GM21717 (cell line): ENCODE results near the gene EMSY.
"Not testable (repeated sequence)": the region's sequence is repeated elsewhere in the genome, so short reads cannot be mapped to it uniquely, and the experiment has no call there.

Source experiments
- ATAC-seq: cut with Tn5 transposase; IDR thresholded peaks from one replicate; pipeline ENCODE4 v1.9.1; 2021; ENCODE audit warnings: mild to moderate bottlenecking, moderate library complexity; ENCODE audit not compliant: unreplicated experiment

The EMSY gene

GRCh38 chr11:76444384-76445120, at the start of gene EMSY:
Gene EMSY, plus strand, starts transcription at chr11:76445018. Its CDS starts 1,921 bp downstream, at chr11:76446939.
- peak; percentile 91 for ATAC-seq

DNA sequence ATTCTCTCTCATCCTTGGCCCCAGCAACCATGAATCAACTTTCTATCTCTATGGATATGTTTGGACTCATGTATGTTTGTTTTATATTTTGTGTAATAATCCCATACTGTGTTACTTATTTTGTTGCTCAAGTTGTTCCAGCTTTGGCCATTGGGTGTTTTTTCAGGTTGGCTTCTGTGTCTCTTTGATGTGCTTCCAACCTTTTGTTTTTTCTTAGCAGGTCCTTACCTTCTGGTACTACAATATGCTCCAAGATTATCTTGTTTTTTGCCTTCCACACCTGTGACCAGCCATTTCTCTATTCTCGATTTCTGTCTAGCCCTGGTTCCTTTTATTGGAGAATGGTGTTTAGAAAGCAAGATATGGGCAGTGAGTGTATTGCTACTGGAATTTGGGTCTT, 49.5 kb upstream of the EMSY start:
- ATAC-seq = no peak

DNA sequence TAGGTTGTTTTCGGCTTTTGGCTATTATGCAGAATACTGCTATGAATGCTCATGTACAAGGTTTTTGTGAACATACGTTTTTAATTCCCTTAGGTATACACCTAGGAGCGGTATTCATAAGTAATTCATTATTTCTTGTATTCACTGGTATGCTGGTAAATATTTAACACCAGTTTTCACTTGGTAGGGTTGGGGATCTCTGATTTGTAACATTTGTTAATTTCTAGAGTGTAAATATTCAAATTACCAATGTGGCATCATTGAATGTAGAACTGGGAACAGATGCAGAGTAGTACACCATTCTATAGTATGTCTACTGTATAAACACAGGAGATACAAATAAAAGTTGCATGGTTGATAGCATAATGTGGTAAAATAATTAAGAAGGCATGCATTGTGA, 47.4 kb upstream of the EMSY start:
- ATAC-seq = no peak

DNA sequence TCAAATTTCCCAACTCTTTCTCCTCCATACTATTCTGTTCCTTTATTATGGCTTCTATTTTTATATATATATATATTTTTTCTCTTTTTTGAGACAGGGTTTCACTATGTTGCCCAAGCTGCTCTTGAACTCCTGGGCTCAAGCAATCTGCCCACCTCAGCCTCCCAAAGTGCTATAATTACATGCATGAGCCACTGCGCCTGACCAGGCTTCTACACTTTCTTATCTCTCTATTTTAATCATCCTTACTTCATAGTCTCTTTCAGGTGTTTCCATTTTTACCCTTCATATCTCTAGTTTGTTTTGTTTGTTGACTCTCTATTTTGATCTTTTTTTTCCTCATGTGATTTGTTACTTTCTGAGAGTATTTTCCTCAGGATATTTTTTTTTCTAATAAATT, 43.9 kb upstream of the EMSY start:
- no peak for ATAC-seq

DNA sequence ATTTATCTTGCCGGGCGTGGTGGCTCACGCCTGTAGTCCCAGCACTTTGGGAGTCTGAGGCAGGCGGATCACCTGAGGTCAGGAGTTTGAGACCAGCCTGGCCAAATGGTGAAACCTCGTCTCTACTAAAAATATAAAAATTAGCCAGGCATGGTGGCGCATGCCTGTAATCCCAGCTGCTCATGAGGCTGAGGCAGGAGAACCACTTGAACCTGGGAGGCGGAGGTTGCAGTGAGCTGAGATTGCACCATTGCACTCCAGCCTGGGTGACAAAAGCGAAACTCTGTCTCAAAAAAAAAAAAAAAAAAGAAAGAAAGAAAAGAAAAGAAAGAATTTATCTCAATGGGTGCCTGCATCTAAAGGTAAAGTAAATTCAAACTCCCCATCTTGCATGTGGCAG, 43.3 kb upstream of the EMSY start:
- ATAC-seq = not testable (repeated sequence)

DNA sequence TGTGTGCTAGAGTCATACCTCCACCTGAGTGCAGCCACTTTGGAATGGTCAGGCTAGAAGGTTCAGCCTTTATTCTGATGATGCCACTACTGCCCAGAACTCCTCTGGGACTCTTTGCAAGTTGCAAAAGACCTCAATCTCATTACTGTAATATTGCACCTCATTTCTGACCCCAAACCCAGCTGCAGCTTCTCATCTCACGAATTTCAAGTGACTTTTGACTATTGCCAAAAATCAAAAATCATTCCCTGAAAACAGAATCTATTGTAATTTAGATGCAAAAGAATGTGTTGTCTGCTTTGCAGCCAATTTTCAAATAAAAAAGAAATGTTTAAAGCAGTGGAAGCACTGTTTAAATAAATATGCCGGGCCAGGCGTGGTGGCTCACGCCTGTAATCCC, 38.5 kb upstream of the EMSY start:
- no peak for ATAC-seq

GRCh38 chr11:76408171-76408965, 36.5 kb upstream of the EMSY start:
- ATAC-seq = no peak

DNA sequence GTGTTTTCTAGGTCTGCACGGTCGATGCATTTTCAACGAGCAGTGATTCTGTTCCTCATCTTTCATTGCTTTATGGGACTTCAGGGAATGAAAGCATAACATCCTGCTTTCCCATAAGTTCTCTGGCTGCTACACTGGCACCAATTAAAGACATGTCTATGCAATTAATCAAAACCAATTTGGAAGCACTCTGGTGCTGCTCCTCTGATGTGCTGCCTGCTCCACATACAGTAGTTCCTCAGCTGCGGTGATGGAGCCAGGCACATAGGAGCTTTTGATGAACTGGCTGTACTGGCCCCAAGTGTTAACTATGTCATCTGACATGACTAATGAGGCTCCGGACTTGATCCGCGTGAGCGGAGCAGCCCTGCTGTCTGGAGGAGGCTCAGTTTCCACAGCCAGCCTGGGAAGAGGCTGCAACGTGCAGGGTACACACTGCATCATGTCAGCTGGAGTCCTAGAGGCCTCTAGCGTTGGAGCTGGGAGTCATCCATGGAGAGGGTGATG, 33.9 kb upstream of the EMSY start:
- ATAC-seq = no peak

- no peak for ATAC-seq
These were observed 29.7 kb upstream of the EMSY start for GRCh38 chr11:76415073-76415472.

GRCh38 chr11:76419896-76420295, 24.9 kb upstream of the EMSY start:
- ATAC-seq = no peak

- ATAC-seq = peak; percentile 49
These were observed 20.4 kb upstream of the EMSY start for GRCh38 chr11:76424379-76424778.

DNA sequence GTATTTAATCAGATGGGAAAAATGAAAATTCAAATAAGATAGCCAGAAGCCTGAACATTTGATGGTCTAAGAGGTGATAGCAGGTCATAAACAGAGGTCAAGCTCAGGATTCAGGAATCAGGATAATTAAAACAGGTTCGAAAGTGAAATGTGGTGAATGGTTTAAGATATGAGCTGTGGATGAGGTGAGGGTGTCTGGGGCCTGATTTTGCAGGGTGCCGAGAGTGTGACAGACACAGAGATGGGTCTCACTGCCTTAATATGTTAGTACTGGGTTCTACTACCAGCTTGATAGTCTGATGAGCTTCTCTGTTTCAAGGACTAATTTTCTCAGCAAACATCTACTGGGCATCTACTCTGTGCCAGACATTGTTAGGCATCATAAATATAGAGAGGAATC, 19.9 kb upstream of the EMSY start:
- ATAC-seq = no peak

- no peak for ATAC-seq
These were observed 18.2 kb upstream of the EMSY start for GRCh38 chr11:76426660-76427059.

GRCh38 chr11:76436020-76436419, 8.8 kb upstream of the EMSY start:
- no peak for ATAC-seq

DNA sequence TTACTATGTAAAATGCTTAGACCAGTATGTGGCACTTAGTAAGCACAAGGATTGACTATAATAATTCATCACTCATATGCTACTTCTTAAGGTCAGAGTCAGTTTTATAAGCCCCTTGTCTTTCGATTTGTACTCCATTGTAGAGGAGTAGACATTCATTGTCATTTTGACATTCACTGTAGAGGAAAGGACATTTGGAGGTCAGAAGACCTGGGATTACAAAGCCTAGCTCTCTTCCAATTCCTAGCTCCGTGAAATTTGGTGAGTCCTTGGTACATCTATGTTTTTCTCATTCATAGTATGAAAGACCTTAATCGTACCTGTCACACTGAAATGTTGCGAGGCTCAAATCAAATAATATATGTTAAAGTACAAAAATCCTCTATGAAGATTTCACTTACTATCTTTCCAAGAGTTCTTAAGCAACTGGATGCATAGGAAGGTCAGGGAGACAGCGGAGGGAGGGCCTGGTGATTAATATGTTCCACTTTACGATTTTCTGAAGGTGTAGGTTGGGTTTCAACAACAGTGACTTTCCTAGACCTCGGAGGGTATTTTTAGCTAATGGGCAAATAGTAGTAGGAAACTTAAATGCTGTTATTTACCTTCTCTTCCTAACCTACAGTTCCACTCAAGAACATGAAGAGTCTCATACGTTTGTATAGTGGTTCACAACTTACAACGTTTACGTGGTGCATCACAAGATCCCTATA, 1.4 kb upstream of the EMSY start:
- ATAC-seq = no peak

GRCh38 chr11:76444065-76444383, 794 bp upstream of the EMSY start:
- ATAC-seq = no peak

- peak; percentile 37 for ATAC-seq
These were observed 585 bp downstream of the EMSY start for GRCh38 chr11:76445121-76446084.

DNA sequence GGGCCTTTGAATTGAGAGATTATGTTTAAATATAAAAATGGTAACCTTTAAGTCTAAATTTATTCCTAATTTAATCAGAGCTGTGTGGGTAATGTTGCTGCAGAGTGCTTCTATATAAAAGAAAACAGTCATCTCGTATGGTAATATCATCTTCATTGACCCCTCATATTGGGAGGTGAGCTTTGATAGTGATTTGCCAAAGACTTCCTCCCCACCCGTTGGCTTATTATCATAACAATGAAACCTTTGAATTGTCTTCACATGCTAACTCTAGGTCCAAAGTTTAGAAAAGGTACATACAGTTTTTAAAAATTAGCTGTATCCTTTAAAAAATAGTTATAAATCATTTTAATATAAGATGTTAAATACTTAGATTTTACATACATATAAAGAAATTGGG, 3.7 kb downstream of the EMSY start:
- ATAC-seq = no peak

DNA sequence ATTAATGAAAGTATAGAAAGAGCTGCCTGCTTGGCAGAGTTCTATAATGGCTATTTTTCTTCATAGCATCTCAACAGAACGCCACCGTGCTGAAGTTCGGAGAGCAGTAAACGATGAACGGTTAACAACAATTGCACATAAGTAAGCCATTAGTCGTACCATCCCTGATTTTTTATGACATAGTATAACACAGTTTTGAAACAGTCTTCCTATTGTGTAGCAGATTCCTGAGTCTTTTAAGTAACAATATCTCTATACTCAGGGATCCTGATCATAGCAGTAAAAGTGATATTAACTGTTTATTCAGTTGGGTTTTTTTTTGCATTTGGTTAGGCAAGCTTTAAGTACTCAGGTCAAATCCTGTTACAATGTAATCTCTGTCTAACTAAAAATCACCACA, 8.4 kb downstream of the EMSY start:
- ATAC-seq = no peak

GRCh38 chr11:76455331-76455730, 10.5 kb downstream of the EMSY start:
- no peak for ATAC-seq

- no peak for ATAC-seq
These were observed 11.1 kb downstream of the EMSY start for GRCh38 chr11:76455931-76456330.
